Fibroblast of pulmonary artery (primary cell): ENCODE measurements around the gene EIF4E2.

Experiments used
- DNase-seq: peaks from one replicate; pipeline ENCODE4 v3.0.0-alpha.2; 2010; ENCODE audit warnings: low read depth
- H3K4me3 ChIP-seq: replicated peaks from 2 replicates; pipeline ENCODE4 v1.5.1; 2011; ENCODE audit warnings: low read depth, mild to moderate bottlenecking, control low read depth, low read length, moderate library complexity
- TF ChIP-seq, protein P1 (sequence below): IDR thresholded peaks from 2 replicates; pipeline ENCODE4 v1.5.1; 2011; ENCODE audit warnings: mild to moderate bottlenecking, control low read depth, low read length, inconsistent platforms; ENCODE audit errors: missing control alignments

Gene EIF4E2

DNA sequence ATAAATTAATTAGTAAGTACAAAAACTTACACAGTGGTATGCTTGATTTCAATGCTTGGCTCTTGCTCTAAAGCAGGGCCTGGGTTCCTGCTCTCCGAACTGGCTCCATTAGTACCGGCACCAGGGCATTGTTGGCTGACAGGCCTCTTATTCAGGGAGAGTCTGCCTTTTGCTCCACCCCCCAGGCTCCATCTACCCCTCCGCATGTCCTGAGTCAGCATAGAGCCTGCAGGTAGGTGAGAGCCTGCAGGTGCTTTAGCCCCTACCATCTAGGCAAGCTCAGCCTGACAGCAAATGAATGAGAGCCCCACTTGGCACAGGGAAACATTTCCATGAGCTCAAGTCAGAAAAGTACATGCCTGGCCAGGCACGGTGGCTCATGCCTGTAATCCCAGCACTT, 47.8 kb downstream of the EIF4E2 start:
- no peak overlapping the region for H3K4me3 ChIP-seq
- TF ChIP-seq, protein P1, sequence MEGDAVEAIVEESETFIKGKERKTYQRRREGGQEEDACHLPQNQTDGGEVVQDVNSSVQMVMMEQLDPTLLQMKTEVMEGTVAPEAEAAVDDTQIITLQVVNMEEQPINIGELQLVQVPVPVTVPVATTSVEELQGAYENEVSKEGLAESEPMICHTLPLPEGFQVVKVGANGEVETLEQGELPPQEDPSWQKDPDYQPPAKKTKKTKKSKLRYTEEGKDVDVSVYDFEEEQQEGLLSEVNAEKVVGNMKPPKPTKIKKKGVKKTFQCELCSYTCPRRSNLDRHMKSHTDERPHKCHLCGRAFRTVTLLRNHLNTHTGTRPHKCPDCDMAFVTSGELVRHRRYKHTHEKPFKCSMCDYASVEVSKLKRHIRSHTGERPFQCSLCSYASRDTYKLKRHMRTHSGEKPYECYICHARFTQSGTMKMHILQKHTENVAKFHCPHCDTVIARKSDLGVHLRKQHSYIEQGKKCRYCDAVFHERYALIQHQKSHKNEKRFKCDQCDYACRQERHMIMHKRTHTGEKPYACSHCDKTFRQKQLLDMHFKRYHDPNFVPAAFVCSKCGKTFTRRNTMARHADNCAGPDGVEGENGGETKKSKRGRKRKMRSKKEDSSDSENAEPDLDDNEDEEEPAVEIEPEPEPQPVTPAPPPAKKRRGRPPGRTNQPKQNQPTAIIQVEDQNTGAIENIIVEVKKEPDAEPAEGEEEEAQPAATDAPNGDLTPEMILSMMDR: no peak
- no peak for DNase-seq

DNA sequence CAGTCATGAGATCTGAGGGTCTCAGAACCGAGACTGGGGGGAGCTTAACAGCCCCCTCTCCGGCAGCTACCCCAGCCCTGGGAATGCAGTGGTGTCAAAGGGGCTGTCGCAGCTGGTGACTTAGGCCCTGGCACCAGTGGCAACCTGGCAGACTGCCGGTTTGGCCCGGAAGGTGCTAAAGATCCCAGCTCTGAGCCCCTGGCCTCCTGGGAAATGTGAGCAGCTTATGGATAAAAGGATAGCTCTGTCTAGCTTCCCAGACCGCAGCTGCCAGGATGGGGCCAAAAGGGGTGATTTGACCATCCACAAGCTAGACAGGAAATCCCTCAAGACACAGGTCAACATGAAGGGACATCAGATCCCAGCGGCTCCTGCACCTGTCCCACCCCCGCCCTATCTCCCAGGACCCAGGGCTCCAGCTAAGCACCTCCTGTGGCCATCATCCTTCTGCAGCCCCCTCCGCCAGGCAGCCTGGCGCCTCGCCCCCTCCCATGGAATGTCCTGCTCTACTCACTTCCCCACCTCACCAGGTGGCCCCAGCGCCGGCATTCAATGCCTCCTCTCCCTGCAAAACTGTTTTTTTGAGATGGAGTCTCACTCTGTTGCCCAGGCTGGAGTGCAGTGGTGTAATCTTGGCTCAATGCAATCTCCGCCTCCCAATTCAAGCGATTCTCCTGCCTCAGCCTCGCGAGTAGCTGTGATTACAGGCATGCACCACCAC, 49.7 kb downstream of the EIF4E2 start:
- no peak overlapping the region for H3K4me3 ChIP-seq
- no peak for DNase-seq
- TF ChIP-seq, protein P1: no peak

DNA sequence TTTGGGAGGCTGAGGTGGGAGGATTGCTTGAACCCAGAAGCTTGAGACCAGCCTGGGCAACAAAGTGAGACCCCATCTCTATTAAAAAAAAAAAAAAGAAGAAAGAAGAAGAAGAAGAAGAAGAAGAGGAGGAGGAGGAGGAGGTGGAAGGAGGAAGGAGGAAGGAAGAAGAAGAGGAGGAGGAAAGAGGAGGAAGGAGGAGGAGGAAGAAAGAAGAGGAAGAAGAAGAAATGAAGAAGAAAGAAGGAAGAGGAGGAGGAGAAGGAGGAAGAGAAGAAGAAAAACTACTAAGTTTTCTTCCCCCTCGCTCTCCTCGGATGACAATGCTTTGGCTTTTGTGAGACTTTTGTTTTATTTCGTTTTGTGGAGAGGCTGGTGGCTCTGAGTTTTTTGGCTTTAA, 52.8 kb downstream of the EIF4E2 start:
- H3K4me3 ChIP-seq: no peak overlapping the region
- no peak for DNase-seq
- TF ChIP-seq, protein P1: no peak

DNA sequence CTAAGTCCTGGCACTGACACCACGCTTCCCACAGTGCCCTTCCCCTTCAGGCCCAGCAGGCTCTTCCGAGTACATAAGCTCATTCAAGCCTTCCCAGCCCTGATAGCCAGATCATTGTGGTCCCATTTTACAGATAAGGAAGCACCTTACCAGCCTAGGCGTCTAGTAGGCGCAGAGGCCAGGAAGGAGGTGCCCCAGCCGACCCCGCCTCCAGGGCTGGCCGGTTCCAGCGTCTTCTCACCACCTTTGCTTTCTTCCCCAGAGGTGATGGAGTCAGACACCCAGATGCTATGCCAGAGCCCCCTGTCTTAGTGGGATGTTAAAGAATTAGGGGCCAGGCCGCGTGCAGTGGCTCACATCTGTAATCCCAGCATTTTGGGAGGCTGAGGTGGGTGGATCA, 54.0 kb downstream of the EIF4E2 start:
- no peak overlapping the region for H3K4me3 ChIP-seq
- no peak for DNase-seq
- TF ChIP-seq, protein P1: no peak

GRCh38 chr2:232607011-232607410, 56.5 kb downstream of the EIF4E2 start:
- no peak for DNase-seq
- TF ChIP-seq, protein P1: no peak
- H3K4me3 ChIP-seq: no peak overlapping the region

- TF ChIP-seq, protein P1: no peak
- no peak overlapping the region for H3K4me3 ChIP-seq
- no peak for DNase-seq
Measured at GRCh38 chr2:232609607-232610006, 59.1 kb downstream of the EIF4E2 start.

DNA sequence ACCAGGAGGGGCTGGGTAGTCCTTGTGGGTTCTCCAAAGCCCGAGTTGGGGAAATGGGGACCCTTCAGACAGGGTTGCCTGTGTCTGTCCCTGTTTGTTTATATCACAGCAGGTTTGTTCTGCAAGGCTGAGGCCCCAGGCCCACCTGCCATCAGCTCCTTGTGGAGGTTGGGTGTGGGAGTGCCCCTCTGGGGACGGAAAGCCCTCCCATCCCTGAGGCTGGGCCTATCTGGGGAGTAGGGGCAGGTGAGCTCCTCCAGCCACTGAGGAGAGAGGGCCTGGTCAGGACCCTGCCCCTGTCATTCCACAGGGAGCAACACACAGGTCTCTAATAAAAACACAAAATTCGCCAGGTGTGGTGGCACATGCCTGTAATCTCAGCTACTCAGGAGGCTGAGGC, 59.6 kb downstream of the EIF4E2 start:
- H3K4me3 ChIP-seq: no peak overlapping the region
- TF ChIP-seq, protein P1: no peak
- DNase-seq: no peak
